GM12874 (cell line): ENCODE measurements around the gene MFN1.

Experiments
- CTCF ChIP-seq: IDR thresholded peaks from 2 replicates; pipeline ENCODE4 v1.5.1; 2011; ENCODE audit warnings: low read depth, mild to moderate bottlenecking, control low read depth, low read length, moderate library complexity; ENCODE audit not compliant: insufficient read depth

MFN1 gene

GRCh38 chr3:179418610-179419009 is 71.1 kb downstream of the MFN1 start:
- no peak for TF ChIP-seq CTCF

- TF ChIP-seq CTCF: no peak
Measured at GRCh38 chr3:179421500-179421899, 74.0 kb downstream of the MFN1 start.

- TF ChIP-seq CTCF: no peak
Measured at GRCh38 chr3:179425075-179425474, 77.6 kb downstream of the MFN1 start.

- TF ChIP-seq CTCF: no peak
Measured at GRCh38 chr3:179428876-179429548, 81.5 kb downstream of the MFN1 start.

- TF ChIP-seq CTCF: no peak
Measured at GRCh38 chr3:179430277-179430870, 82.9 kb downstream of the MFN1 start.

GRCh38 chr3:179432021-179432420 is 84.5 kb downstream of the MFN1 start:
- no peak for TF ChIP-seq CTCF

GRCh38 chr3:179432451-179432850 is 84.9 kb downstream of the MFN1 start:
- TF ChIP-seq CTCF: no peak

GRCh38 chr3:179436517-179436916 is 89.0 kb downstream of the MFN1 start:
- no peak for TF ChIP-seq CTCF
